GM18909 (cell line): Measurements from ENCODE around the gene C11orf21.

Experiments
- ATAC-seq: cut with Tn5 transposase; IDR thresholded peaks from one replicate; pipeline ENCODE4 v1.9.1; 2021; ENCODE audit warnings: mild to moderate bottlenecking; ENCODE audit not compliant: unreplicated experiment, poor library complexity

The C11orf21 gene

GRCh38 chr11:2310073-2310785, 8.5 kb upstream of the C11orf21 start:
- no peak for ATAC-seq

- no peak for ATAC-seq
Observed at GRCh38 chr11:2309251-2310072, 7.7 kb upstream of the C11orf21 start.

- no peak for ATAC-seq
Observed at GRCh38 chr11:2308713-2309112, 7.0 kb upstream of the C11orf21 start.

GRCh38 chr11:2307501-2308331, 6.0 kb upstream of the C11orf21 start:
- ATAC-seq = no peak

GRCh38 chr11:2306877-2307500, 5.3 kb upstream of the C11orf21 start:
- ATAC-seq = no peak

- no peak for ATAC-seq
Observed at GRCh38 chr11:2306452-2306823, 4.7 kb upstream of the C11orf21 start.

GRCh38 chr11:2305788-2306451, 4.2 kb upstream of the C11orf21 start:
- ATAC-seq = no peak

GRCh38 chr11:2305140-2305778, 3.5 kb upstream of the C11orf21 start:
- ATAC-seq = no peak

- ATAC-seq = no peak
Observed at GRCh38 chr11:2304506-2305139, 2.9 kb upstream of the C11orf21 start.

- no peak for ATAC-seq
Observed at GRCh38 chr11:2303627-2304505, 2.1 kb upstream of the C11orf21 start.

GRCh38 chr11:2302896-2303626, 1.3 kb upstream of the C11orf21 start:
- ATAC-seq = no peak

GRCh38 chr11:2302306-2302895, 683 bp upstream of the C11orf21 start:
- peak; percentile 3 for ATAC-seq

GRCh38 chr11:2300936-2301630, 635 bp downstream of the C11orf21 start:
- ATAC-seq = no peak

- ATAC-seq = no peak
Observed at GRCh38 chr11:2300290-2300935, 1.3 kb downstream of the C11orf21 start.

- no peak for ATAC-seq
Observed at GRCh38 chr11:2299773-2300172, 1.9 kb downstream of the C11orf21 start.
